GM12892 (cell line): ENCODE data around the gene CTTN.

Source experiments
- POLR2A ChIP-seq: IDR thresholded peaks from 2 replicates; pipeline ENCODE4 v1.6.1; 2011; ENCODE audit warnings: low read depth, low read length, control low read depth
- POLR2AphosphoS5 ChIP-seq: IDR thresholded peaks from 2 replicates; pipeline ENCODE4 v1.6.1; 2011; ENCODE audit warnings: low read depth, low read length, control low read depth
- TAF1 ChIP-seq: IDR thresholded peaks from 2 replicates; pipeline ENCODE4 v1.6.1; 2011; ENCODE audit warnings: low read depth, mild to moderate bottlenecking, control low read depth, low read length, borderline replicate concordance

GRCh38 chr11:70410276-70411205, 12.2 kb downstream of the CTTN start:
- TF ChIP-seq POLR2A, result no peak
- no peak for TF ChIP-seq POLR2AphosphoS5
- no peak for TF ChIP-seq TAF1
